ENCODE results near the gene IGF2R.
A peak's percentile ranks its signal among the peaks of the same experiment; 100 is the strongest.
"Not testable (repeated sequence)": the region's sequence is repeated elsewhere in the genome, so short reads cannot be mapped to it uniquely, and the experiment has no call there.

The IGF2R gene

GRCh38 chr6:160088784-160089533, 120.1 kb downstream of the IGF2R start:
- DNase-seq = no peak
- TF ChIP-seq GATA1 (IDR thresholded peaks at IDR 0.05; ENCODE audit: low read depth, low read length) = no peak
- no peak for TF ChIP-seq POLR2A (IDR thresholded peaks at IDR 0.05; ENCODE audit: low read length)

GRCh38 chr6:160089534-160089897, 120.6 kb downstream of the IGF2R start:
- DNase-seq = no peak
- TF ChIP-seq GATA1 (IDR thresholded peaks at IDR 0.05; ENCODE audit: low read depth, low read length) = no peak
- no peak for TF ChIP-seq POLR2A (IDR thresholded peaks at IDR 0.05; ENCODE audit: low read length)

- not testable (repeated sequence) for DNase-seq
Measured at GRCh38 chr6:160090442-160091239, 121.8 kb downstream of the IGF2R start.

GRCh38 chr6:160092176-160092575, 123.3 kb downstream of the IGF2R start:
- not testable (repeated sequence) for DNase-seq

- no peak for TF ChIP-seq POLR2A (IDR thresholded peaks at IDR 0.05; ENCODE audit: low read length)
- TF ChIP-seq GATA1 (IDR thresholded peaks at IDR 0.05; ENCODE audit: low read depth, low read length) = no peak
- no peak for DNase-seq
Measured at GRCh38 chr6:160092602-160093001, 123.7 kb downstream of the IGF2R start.

GRCh38 chr6:160093061-160093460, 124.2 kb downstream of the IGF2R start:
- DNase-seq = no peak
- TF ChIP-seq POLR2A (IDR thresholded peaks at IDR 0.05; ENCODE audit: low read length) (no peak), GATA1 (IDR thresholded peaks at IDR 0.05; ENCODE audit: low read depth, low read length) (no peak)

DNA sequence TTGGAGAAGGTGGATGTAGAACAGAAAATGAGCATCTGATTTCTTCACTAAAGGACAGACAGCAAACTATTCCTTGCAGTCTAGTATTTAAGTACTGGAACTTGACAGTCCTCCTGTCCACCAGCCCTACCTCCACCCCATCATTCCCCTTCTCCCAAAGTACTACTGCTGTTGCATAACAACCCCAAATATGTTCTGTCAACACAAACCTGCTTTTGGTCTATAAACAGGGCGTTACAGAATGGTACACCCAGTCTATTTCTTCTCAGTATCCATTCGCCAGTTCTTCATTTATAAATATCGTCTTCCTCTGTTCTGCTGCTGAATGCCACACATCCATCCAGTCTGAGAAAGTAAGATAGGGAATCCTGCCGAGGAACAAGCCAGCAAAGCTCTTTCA, 125.1 kb downstream of the IGF2R start:
- DNase-seq = no peak
- TF ChIP-seq GATA1 (IDR thresholded peaks at IDR 0.05; ENCODE audit: low read depth, low read length) = no peak
- TF ChIP-seq POLR2A (IDR thresholded peaks at IDR 0.05; ENCODE audit: low read length) = no peak

GRCh38 chr6:160095146-160095845, 126.4 kb downstream of the IGF2R start:
- no peak for DNase-seq
- TF ChIP-seq POLR2A (IDR thresholded peaks at IDR 0.05; ENCODE audit: low read length) = no peak
- no peak for TF ChIP-seq GATA1 (IDR thresholded peaks at IDR 0.05; ENCODE audit: low read depth, low read length)

DNA sequence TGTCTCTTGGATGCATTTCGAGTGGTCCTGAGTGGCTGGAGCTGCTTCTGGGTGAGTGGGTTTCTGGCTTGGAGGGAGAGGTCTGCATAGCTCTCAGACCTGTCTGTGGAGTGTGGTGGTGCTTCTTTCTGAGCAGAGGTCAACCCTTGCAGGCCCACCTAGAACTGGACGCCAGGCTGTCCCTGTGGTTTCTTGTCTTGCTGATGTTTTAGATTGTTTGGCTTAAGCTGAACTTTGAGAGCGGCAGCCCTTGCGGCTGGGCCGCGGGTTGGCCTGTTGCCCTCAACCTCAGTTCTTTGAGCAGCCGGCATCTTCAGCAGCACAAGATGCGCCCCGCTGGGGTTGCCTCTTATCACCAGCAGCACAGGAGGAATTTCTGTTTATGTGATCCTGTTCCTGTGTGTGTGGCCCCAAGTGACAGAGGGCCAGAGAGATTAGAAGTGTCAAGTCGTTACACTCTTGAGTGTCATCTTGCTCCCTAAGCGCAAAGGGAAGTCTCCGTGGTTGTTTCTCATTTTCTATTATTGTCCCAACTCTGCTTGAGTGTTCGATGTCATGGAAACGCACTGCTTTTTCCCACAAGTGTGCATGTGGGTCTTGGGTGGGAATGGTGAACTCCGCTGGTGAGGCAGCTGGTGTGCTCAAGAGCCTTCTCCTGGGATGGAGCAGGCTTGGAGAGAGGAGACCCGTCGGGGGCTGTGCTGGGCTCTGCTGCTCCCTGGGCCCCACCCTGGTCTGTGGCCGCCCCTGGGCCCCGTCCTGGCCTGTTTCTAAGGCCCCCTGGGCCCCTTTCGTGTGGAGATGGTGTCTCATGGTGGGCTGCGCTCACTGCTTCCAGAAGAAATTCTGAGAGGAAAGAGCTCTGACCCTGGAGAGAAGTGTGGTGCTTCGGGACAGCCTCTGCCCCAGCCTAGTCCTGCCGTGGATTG, 132.7 kb downstream of the IGF2R start:
- TF ChIP-seq GATA1 (IDR thresholded peaks at IDR 0.05; ENCODE audit: low read depth, low read length) = peak; percentile 88
- TF ChIP-seq POLR2A (IDR thresholded peaks at IDR 0.05; ENCODE audit: low read length) = peak; percentile 47

GRCh38 chr6:160102399-160102798, 133.5 kb downstream of the IGF2R start:
- TF ChIP-seq POLR2A (IDR thresholded peaks at IDR 0.05; ENCODE audit: low read length) = no peak
- no peak for TF ChIP-seq GATA1 (IDR thresholded peaks at IDR 0.05; ENCODE audit: low read depth, low read length)
- peak in 1 of 2 experiments; percentile 52 for DNase-seq

More for the DNA sequence above, 132.7 kb downstream of the IGF2R start:
- DNase-seq = peak; percentile 95 to 98

- DNase-seq = peak; percentile 73 to 82
Measured at GRCh38 chr6:160102956-160103824, 134.3 kb downstream of the IGF2R start.

GRCh38 chr6:160103825-160104100, 134.9 kb downstream of the IGF2R start:
- TF ChIP-seq POLR2A (IDR thresholded peaks at IDR 0.05; ENCODE audit: low read length) (no peak), GATA1 (IDR thresholded peaks at IDR 0.05; ENCODE audit: low read depth, low read length) (no peak)
- DNase-seq = no peak

More at GRCh38 chr6:160102956-160103824, 134.3 kb downstream of the IGF2R start:
- TF ChIP-seq POLR2A (IDR thresholded peaks at IDR 0.05; ENCODE audit: low read length) = no peak
- TF ChIP-seq GATA1 (IDR thresholded peaks at IDR 0.05; ENCODE audit: low read depth, low read length) = no peak
